Thymus (tissue), 11 donors: ENCODE data around the gene IGSF8. TPM values are rescaled to one million over a fixed set of nuclear protein-coding genes. Genes with fewer than 3 reads are reported as not detected.

Source experiments
- DNase-seq, 9 donors: peaks; one replicate each; pipeline ENCODE4 v3.0.0-alpha.2; 2013; ENCODE audit warnings: low spot score in 9 of 9, low read depth in 6 of 9, missing footprints in 1 of 9
- H3K27ac ChIP-seq, 2 donors: one replicate each; pipeline ENCODE4 v1.5.1; 2013; ENCODE audit warnings: control low read depth in 1 of 2, low read depth in 1 of 2, low read length in 1 of 2, mild to moderate bottlenecking in 1 of 2, moderate library complexity in 1 of 2
- H3K27me3 ChIP-seq, 2 donors: one replicate each; pipeline ENCODE4 v1.5.1; 2013; ENCODE audit warnings: low read length in 1 of 2; ENCODE audit not compliant: control insufficient read depth in 2 of 2, insufficient read depth in 1 of 2
- H3K36me3 ChIP-seq, 2 donors: one replicate each; pipeline ENCODE4 v1.5.1; 2013; ENCODE audit warnings: low read length in 1 of 2, mild to moderate bottlenecking in 1 of 2, moderate library complexity in 1 of 2; ENCODE audit not compliant: control insufficient read depth in 2 of 2, insufficient read depth in 2 of 2
- H3K4me1 ChIP-seq, 2 donors: one replicate each; pipeline ENCODE4 v1.5.1; 2013; ENCODE audit warnings: low read length in 2 of 2; ENCODE audit not compliant: control insufficient read depth in 2 of 2, insufficient read depth in 2 of 2
- H3K4me3 ChIP-seq, 2 donors: one replicate each; pipeline ENCODE4 v1.5.1; 2013; ENCODE audit warnings: low read length in 2 of 2, control low read depth in 1 of 2, mild to moderate bottlenecking in 1 of 2
- H3K9me3 ChIP-seq, 2 donors: one replicate each; pipeline ENCODE4 v1.5.1; 2013; ENCODE audit warnings: low read length in 1 of 2, mild to moderate bottlenecking in 1 of 2; ENCODE audit not compliant: control insufficient read depth in 2 of 2, insufficient read depth in 1 of 2
- WGBS: extraction: QIAGEN DNeasy Blood & Tissue Kit; methylation state at CpG from one replicate; pipeline ENCODE4 v1.1.7; 2013; 5-methylcytosine and 5-hydroxymethylcytosine counted together
- polyA plus RNA-seq: library from polyadenylated mRNA; stranded (reverse); fragments of 200-250 nt; gene quantifications from one replicate; pipeline ENCODE4 v1.2.3, GENCODE V29; 2013
- total RNA-seq: library from RNA; stranded (reverse); fragments of 120-200 nt; gene quantifications from one replicate; pipeline ENCODE4 v1.2.4, GENCODE V29; 2013
- donor health status: healthy.

The IGSF8 gene
- total and polyA plus RNA-seq, 2 donors: 15.6 to 22.3 TPM

- H3K4me1 ChIP-seq: peaks cover 3 to 5% of the 10 kb centered on the region in 2 donors
- DNase-seq: no peak
- H3K27ac ChIP-seq: no peak overlapping the region
- peaks cover 19 to 84% of the 10 kb centered on the region in 2 donors for H3K27me3 ChIP-seq
- H3K4me3 ChIP-seq: no peak overlapping the region
- WGBS: 82% methylated on average over 4 of the region's 4 CpGs
- H3K36me3 ChIP-seq: no peaks in the 10 kb centered on the region
- no peaks in the 10 kb centered on the region for H3K9me3 ChIP-seq
Measured at GRCh38 chr1:160079448-160079847, 19.0 kb downstream of the IGSF8 start.

GRCh38 chr1:160078512-160079195 is 19.8 kb downstream of the IGSF8 start:
- Histone ChIP-seq H3K4me3 (no peak overlapping the region), H3K27me3 (peaks cover 16 to 76% of the 10 kb centered on the region in 2 donors), H3K9me3 (no peaks in the 10 kb centered on the region), H3K27ac (no peak overlapping the region), H3K4me1 (peaks cover 0 to under 1% of the 10 kb centered on the region in 2 donors), H3K36me3 (no peaks in the 10 kb centered on the region)
- 28% methylated on average over 8 of the region's 8 CpGs for WGBS
- peak in 2 of 9 donors; percentile 66 for DNase-seq

- H3K4me1 ChIP-seq: no peaks in the 10 kb centered on the region
- no peak overlapping the region for H3K4me3 ChIP-seq
- H3K9me3 ChIP-seq: no peaks in the 10 kb centered on the region
- H3K36me3 ChIP-seq: no peaks in the 10 kb centered on the region
- H3K27me3 ChIP-seq: peaks cover 6 to 69% of the 10 kb centered on the region in 2 donors
- no peak overlapping the region for H3K27ac ChIP-seq
- DNase-seq: no peak
Measured at GRCh38 chr1:160077486-160077885, 20.9 kb downstream of the IGSF8 start.

- peaks cover 0 to 5% of the 10 kb centered on the region in 2 donors for H3K4me1 ChIP-seq
- H3K27me3 ChIP-seq: peaks cover 6 to 65% of the 10 kb centered on the region in 2 donors
- no peak for DNase-seq
- no peak overlapping the region for H3K27ac ChIP-seq
- 96% methylated on average over 3 of the region's 3 CpGs for WGBS
- no peaks in the 10 kb centered on the region for H3K9me3 ChIP-seq
- H3K4me3 ChIP-seq: no peak overlapping the region
- H3K36me3 ChIP-seq: no peaks in the 10 kb centered on the region
Measured at GRCh38 chr1:160076295-160076694, 22.1 kb downstream of the IGSF8 start.

GRCh38 chr1:160075836-160076235 is 22.6 kb downstream of the IGSF8 start:
- H3K4me3 ChIP-seq: no peak overlapping the region
- H3K4me1 ChIP-seq: peaks cover 2 to 8% of the 10 kb centered on the region in 2 donors
- no peaks in the 10 kb centered on the region for H3K9me3 ChIP-seq
- WGBS: 79% methylated on average over 2 of the region's 2 CpGs
- no peak for DNase-seq
- peaks cover 2 to 65% of the 10 kb centered on the region in 2 donors for H3K27me3 ChIP-seq
- H3K36me3 ChIP-seq: no peaks in the 10 kb centered on the region
- H3K27ac ChIP-seq: no peak overlapping the region

GRCh38 chr1:160074865-160075264 is 23.6 kb downstream of the IGSF8 start:
- Histone ChIP-seq H3K4me3 (no peak overlapping the region), H3K27ac (no peak overlapping the region), H3K4me1 (peaks cover 6 to 15% of the 10 kb centered on the region in 2 donors), H3K9me3 (no peaks in the 10 kb centered on the region), H3K27me3 (peaks cover under 1 to 63% of the 10 kb centered on the region in 2 donors), H3K36me3 (no peaks in the 10 kb centered on the region)
- 87% methylated on average over 4 of the region's 4 CpGs for WGBS
- no peak for DNase-seq

GRCh38 chr1:160071289-160071688 is 27.1 kb downstream of the IGSF8 start:
- 92% methylated on average over 5 of the region's 5 CpGs for WGBS
- no peak overlapping the region for H3K27ac ChIP-seq

GRCh38 chr1:160070243-160071163 is 27.9 kb downstream of the IGSF8 start:
- peak in 8 of 9 donors; percentile 50 to 89 (median 78) for DNase-seq
- 3% methylated on average over 46 of the region's 46 CpGs for WGBS
- Histone ChIP-seq H3K9me3 (no peaks in the 10 kb centered on the region), H3K27me3 (peaks cover 6 to 68% of the 10 kb centered on the region in 2 donors), H3K36me3 (no peaks in the 10 kb centered on the region), H3K4me3 (peak overlapping the region; percentile 52 to 56), H3K4me1 (peaks cover 8 to 24% of the 10 kb centered on the region in 2 donors), H3K27ac (no peak overlapping the region)

More at GRCh38 chr1:160071289-160071688, 27.1 kb downstream of the IGSF8 start:
- H3K9me3 ChIP-seq: no peaks in the 10 kb centered on the region
- H3K27me3 ChIP-seq: peaks cover 6 to 67% of the 10 kb centered on the region in 2 donors
- H3K4me3 ChIP-seq: no peak overlapping the region
- no peaks in the 10 kb centered on the region for H3K36me3 ChIP-seq
- no peak for DNase-seq
- peaks cover 8 to 24% of the 10 kb centered on the region in 2 donors for H3K4me1 ChIP-seq
